Germinal center (tissue), 1 donor: Measurements from ENCODE around the gene MED13L.
"Not testable (repeated sequence)": the region's sequence is repeated elsewhere in the genome, so short reads cannot be mapped to it uniquely, and the experiment has no call there.

ENCODE experiments used
- DNase-seq: peaks from one replicate; pipeline ENCODE4 v3.0.0; 2012; ENCODE audit warnings: mixed read lengths, low spot score

MED13L gene

GRCh38 chr12:116009805-116010204 lies 267.7 kb downstream of the MED13L start:
- no peak for DNase-seq

- no peak for DNase-seq
Observed at GRCh38 chr12:116006141-116006540, 271.4 kb downstream of the MED13L start.

GRCh38 chr12:116002890-116003536 lies 274.5 kb downstream of the MED13L start:
- DNase-seq = no peak

GRCh38 chr12:116000252-116000651 lies 277.2 kb downstream of the MED13L start:
- DNase-seq = no peak

- no peak for DNase-seq
Observed at GRCh38 chr12:115999582-115999981, 277.9 kb downstream of the MED13L start.

- no peak for DNase-seq
Observed at GRCh38 chr12:115998794-115999478, 278.6 kb downstream of the MED13L start.

GRCh38 chr12:115998119-115998633 lies 279.3 kb downstream of the MED13L start:
- DNase-seq = peak; percentile 38

GRCh38 chr12:115993737-115994136 lies 283.8 kb downstream of the MED13L start:
- DNase-seq = no peak

GRCh38 chr12:115990241-115990640 lies 287.3 kb downstream of the MED13L start:
- no peak for DNase-seq

- DNase-seq = no peak
Observed at GRCh38 chr12:115988625-115989563, 288.6 kb downstream of the MED13L start.

- no peak for DNase-seq
Observed at GRCh38 chr12:115988212-115988611, 289.3 kb downstream of the MED13L start.

- no peak for DNase-seq
Observed at GRCh38 chr12:115984616-115985015, 292.9 kb downstream of the MED13L start.

- no peak for DNase-seq
Observed at GRCh38 chr12:115983226-115983798, 294.2 kb downstream of the MED13L start.

- no peak for DNase-seq
Observed at GRCh38 chr12:115980339-115980738, 297.2 kb downstream of the MED13L start.

- DNase-seq = no peak
Observed at GRCh38 chr12:115979851-115980250, 297.6 kb downstream of the MED13L start.

- no peak for DNase-seq
Observed at GRCh38 chr12:115979351-115979750, 298.1 kb downstream of the MED13L start.

- not testable (repeated sequence) for DNase-seq
Observed at GRCh38 chr12:115976829-115977228, 300.7 kb downstream of the MED13L start.

- no peak for DNase-seq
Observed at GRCh38 chr12:115975411-115975810, 302.1 kb downstream of the MED13L start.

GRCh38 chr12:115973968-115974724 lies 303.3 kb downstream of the MED13L start:
- no peak for DNase-seq

- DNase-seq = no peak
Observed at GRCh38 chr12:115973066-115973465, 304.4 kb downstream of the MED13L start.

- DNase-seq = no peak
Observed at GRCh38 chr12:115972241-115972640, 305.3 kb downstream of the MED13L start.
